Smooth muscle cell (in vitro differentiated cells): Measurements from ENCODE around the gene C17orf75. TPM values are rescaled to one million over a fixed set of nuclear protein-coding genes. Genes with fewer than 3 reads are reported as not detected.

Experiments used
- DNase-seq: peaks from one replicate; lab custom pipeline; 2025; ENCODE audit not compliant: unreplicated experiment; lab: John Stamatoyannopoulos, UW
- H2AFZ ChIP-seq: fragments of 200-600 bp; sonication (generic); 2 replicates; pipeline ENCODE4 v1.6.0; 2016; ENCODE audit warnings: antibody characterized with exemption, low read depth, mild to moderate bottlenecking
- H3F3A ChIP-seq: fragments of 200-600 bp; sonication (generic); 2 replicates; pipeline ENCODE4 v1.6.0; 2017; ENCODE audit warnings: antibody characterized with exemption, low read depth
- H3K27ac ChIP-seq: fragments of 200-600 bp; sonication (generic); 2 replicates; pipeline ENCODE4 v1.5.1; 2016; ENCODE audit warnings: low read depth, mild to moderate bottlenecking
- H3K27me3 ChIP-seq: fragments of 200-600 bp; sonication (generic); 2 replicates; pipeline ENCODE4 v1.6.1; 2016; ENCODE audit warnings: low read depth, mild to moderate bottlenecking
- H3K36me3 ChIP-seq: fragments of 200-600 bp; sonication (generic); 2 replicates; pipeline ENCODE4 v1.5.1; 2016; ENCODE audit warnings: low read depth
- H3K4me1 ChIP-seq: fragments of 200-600 bp; sonication (generic); 2 replicates; pipeline ENCODE4 v1.5.1; 2016; ENCODE audit warnings: low read depth
- H3K4me2 ChIP-seq: fragments of 200-600 bp; sonication (generic); 2 replicates; pipeline ENCODE4 v1.6.0; 2016; ENCODE audit warnings: mild to moderate bottlenecking
- H3K4me3 ChIP-seq: fragments of 200-600 bp; sonication (generic); 2 replicates; pipeline ENCODE4 v1.5.1; 2016; ENCODE audit warnings: mild to moderate bottlenecking
- H3K79me2 ChIP-seq: fragments of 200-600 bp; sonication (generic); 2 replicates; pipeline ENCODE4 v1.6.0; 2016; ENCODE audit warnings: low read depth, mild to moderate bottlenecking
- H3K9ac ChIP-seq: fragments of 200-600 bp; sonication (generic); 2 replicates; pipeline ENCODE4 v1.6.0; 2016; ENCODE audit warnings: low read depth
- H3K9me3 ChIP-seq: fragments of 200-600 bp; sonication (generic); replicated peaks from 2 replicates; pipeline ENCODE4 v1.5.1; 2016; ENCODE audit warnings: low read depth
- H4K20me1 ChIP-seq: fragments of 200-600 bp; sonication (generic); 2 replicates; pipeline ENCODE4 v1.6.0; 2016; ENCODE audit warnings: low read depth
- WGBS: methylation state at CpG from one replicate; pipeline ENCODE4 v1.1.7; 2016; ENCODE audit warnings: low lambda C conversion rate; 5-methylcytosine and 5-hydroxymethylcytosine counted together
- polyA plus RNA-seq: library from polyadenylated mRNA; unstranded; fragments of >200 nt; fragmentation: Nextera tagmentation; extraction: Ambion mirVana; gene quantifications from 2 replicates; pipeline ENCODE4 v1.2.1, GENCODE V29; 2016
- total RNA-seq: library from RNA; depleted of rRNA; stranded (reverse); fragments of >200 nt; gene quantifications from 2 replicates; pipeline ENCODE4 v1.2.3, GENCODE V29; 2014
- TF ChIP-seq, protein P1 (sequence below): fragments of 200-600 bp; sonication (generic); IDR thresholded peaks from 2 replicates; pipeline ENCODE4 v1.5.1; 2017; ENCODE audit warnings: borderline replicate concordance, mild to moderate bottlenecking, antibody characterized with exemption; ENCODE audit not compliant: insufficient read depth, poor library complexity, severe bottlenecking

The C17orf75 gene
- total and polyA plus RNA-seq, 2 experiments from 2014 or later: 10.2 to 15.2 TPM

DNA sequence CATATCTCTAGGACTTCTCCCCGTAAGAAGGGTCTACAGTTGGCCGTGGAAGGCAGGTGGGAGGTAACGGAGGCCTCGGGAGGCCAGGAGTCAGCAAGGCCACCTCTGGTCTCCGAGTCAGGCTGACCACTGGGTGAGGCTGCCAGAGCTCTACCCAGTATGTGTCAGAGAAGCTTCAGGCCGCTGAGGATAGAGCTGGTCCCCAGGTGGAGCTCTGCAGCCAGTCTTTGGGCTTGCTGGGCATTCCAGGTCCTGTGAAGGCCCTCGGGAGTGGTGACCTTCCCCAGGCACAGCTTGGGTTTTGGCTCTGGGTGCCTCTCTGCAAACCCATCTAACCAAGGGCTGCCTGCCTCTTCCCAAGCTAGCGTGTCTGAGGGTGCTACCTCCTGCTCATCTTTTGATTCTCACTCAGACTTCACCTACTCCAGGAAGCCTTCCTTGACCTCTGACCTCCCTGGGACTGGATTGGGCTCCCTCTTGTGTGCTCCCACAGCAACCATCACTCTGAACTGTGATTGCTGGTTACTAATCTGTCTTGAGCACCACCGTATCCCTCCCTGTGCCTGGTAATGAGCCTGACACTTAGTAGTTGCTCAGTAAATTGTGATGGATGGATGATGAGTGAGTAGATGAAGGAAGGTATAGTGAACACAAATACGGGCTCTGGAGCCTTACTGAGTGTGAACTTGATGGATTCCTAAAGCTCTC is 54.0 kb downstream of the C17orf75 start:
- Histone ChIP-seq H3F3A (no peaks in the 10 kb centered on the region), H3K27ac (no peak overlapping the region), H2AFZ (no peak overlapping the region), H3K9ac (no peak overlapping the region), H3K9me3 (no peaks in the 10 kb centered on the region), H3K4me1 (peaks cover 4% of the 10 kb centered on the region), H3K27me3 (peaks cover 71% of the 10 kb centered on the region), H3K4me3 (no peak overlapping the region), H3K79me2 (no peaks in the 10 kb centered on the region), H3K36me3 (no peaks in the 10 kb centered on the region), H3K4me2 (no peak overlapping the region), H4K20me1 (no peaks in the 10 kb centered on the region)
- WGBS: 84% methylated on average over 10 of the region's 10 CpGs
- no peak for DNase-seq
- TF ChIP-seq, protein P1, sequence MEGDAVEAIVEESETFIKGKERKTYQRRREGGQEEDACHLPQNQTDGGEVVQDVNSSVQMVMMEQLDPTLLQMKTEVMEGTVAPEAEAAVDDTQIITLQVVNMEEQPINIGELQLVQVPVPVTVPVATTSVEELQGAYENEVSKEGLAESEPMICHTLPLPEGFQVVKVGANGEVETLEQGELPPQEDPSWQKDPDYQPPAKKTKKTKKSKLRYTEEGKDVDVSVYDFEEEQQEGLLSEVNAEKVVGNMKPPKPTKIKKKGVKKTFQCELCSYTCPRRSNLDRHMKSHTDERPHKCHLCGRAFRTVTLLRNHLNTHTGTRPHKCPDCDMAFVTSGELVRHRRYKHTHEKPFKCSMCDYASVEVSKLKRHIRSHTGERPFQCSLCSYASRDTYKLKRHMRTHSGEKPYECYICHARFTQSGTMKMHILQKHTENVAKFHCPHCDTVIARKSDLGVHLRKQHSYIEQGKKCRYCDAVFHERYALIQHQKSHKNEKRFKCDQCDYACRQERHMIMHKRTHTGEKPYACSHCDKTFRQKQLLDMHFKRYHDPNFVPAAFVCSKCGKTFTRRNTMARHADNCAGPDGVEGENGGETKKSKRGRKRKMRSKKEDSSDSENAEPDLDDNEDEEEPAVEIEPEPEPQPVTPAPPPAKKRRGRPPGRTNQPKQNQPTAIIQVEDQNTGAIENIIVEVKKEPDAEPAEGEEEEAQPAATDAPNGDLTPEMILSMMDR: no peak

- Histone ChIP-seq H3K9me3 (no peaks in the 10 kb centered on the region), H3F3A (no peaks in the 10 kb centered on the region), H3K4me1 (peaks cover 4% of the 10 kb centered on the region), H3K79me2 (no peaks in the 10 kb centered on the region), H3K27me3 (peaks cover 68% of the 10 kb centered on the region), H2AFZ (no peak overlapping the region), H3K9ac (no peak overlapping the region), H3K36me3 (no peaks in the 10 kb centered on the region), H4K20me1 (no peaks in the 10 kb centered on the region), H3K4me2 (no peak overlapping the region), H3K27ac (no peak overlapping the region), H3K4me3 (no peak overlapping the region)
- TF ChIP-seq, protein P1: no peak
- no peak for DNase-seq
- 88% methylated on average over 5 of the region's 5 CpGs for WGBS
These were observed 55.5 kb downstream of the C17orf75 start for GRCh38 chr17:32286518-32286900.

DNA sequence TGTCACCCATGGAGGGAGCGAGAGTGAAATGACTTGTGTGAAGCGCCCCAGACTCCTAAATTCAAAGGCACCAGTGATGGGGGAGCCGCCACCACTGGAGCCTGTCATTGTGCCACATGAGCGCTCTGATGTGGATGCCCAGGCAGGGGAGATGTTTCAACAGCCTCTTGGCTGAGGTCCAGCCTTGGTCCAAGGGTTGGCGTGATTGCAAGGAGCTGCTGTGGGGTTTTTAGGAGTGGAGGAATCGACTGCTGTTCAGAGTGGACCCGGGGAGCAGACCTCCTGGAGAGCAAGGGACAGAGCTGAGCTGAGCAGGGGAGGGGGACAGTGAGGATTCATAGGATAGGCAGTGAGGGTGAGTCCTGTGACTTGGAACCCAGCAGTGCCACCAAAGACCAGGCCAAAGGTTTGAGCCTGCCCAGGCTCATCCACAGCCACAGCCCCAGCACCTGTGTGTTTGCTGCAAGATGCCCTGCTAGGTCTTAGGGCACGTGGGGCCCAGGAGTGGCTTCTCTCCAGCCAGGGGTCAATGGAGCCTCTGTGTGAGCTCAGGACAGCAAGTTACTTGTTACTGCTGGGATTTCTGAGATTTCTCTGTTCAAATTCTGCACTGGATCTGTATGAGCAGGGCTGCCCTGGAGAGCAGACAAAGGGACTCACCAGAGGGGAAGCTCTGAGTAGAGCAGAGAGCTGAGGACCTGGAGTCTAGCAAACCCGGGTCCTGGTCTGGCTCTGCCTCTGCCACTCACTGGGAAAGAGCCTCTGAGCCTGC is 56.0 kb downstream of the C17orf75 start:
- H3K27me3 ChIP-seq: peaks cover 70% of the 10 kb centered on the region
- H3K4me1 ChIP-seq: peaks cover 9% of the 10 kb centered on the region
- H3K4me2 ChIP-seq: no peak overlapping the region
- H3F3A ChIP-seq: no peaks in the 10 kb centered on the region
- H2AFZ ChIP-seq: no peak overlapping the region
- H3K36me3 ChIP-seq: no peaks in the 10 kb centered on the region
- H3K4me3 ChIP-seq: no peak overlapping the region
- DNase-seq: no peak
- TF ChIP-seq, protein P1: no peak
- H3K79me2 ChIP-seq: no peaks in the 10 kb centered on the region
- no peaks in the 10 kb centered on the region for H4K20me1 ChIP-seq
- no peaks in the 10 kb centered on the region for H3K9me3 ChIP-seq
- 91% methylated on average over 9 of the region's 9 CpGs for WGBS
- no peak overlapping the region for H3K9ac ChIP-seq
- H3K27ac ChIP-seq: no peak overlapping the region
